ENCODE results near the gene ACACA. TPM values are rescaled to one million over a fixed set of nuclear protein-coding genes. Genes with fewer than 3 reads are reported as not detected.

Gene ACACA
- total RNA-seq, 6 experiments from 2014 or later = 37.7 to 43.0 (median 40.7) TPM

DNA sequence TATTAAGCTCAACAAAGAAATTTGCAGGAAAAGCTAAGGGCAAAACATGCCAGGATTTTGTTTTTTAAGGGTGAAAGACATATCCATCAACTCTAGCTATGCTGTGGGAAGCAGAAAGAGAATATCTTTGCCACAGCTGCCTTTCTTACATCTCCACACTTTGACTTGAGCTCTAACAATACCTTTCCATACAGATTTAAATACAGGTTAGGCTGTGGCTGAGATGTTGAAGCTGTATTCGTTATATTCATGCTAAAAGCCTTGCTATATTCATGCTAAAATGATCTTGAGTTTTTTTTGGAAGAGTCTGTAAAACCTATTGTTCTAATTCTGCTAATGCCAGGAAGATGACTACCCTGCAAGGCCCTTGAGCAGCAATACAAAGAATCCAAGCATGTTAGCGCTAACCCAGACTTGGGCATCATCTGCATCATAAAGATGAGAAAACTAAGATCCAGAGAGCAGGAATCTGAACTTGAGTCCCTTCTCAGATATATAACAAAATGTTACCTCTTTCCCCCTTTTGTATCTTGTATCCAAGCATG lies 235.7 kb downstream of the ACACA start:
- Mint-ChIP-seq H3K4me3 (no peak overlapping the region), H3K27ac (no peak overlapping the region), H3K9me3 (no peaks in the 10 kb centered on the region), H3K4me1 (ENCODE audit: low read depth) (peaks cover 12% of the 10 kb centered on the region), H3K27me3 (ENCODE audit: insufficient read depth) (no peaks in the 10 kb centered on the region), H3K36me3 (ENCODE audit: low read depth) (no peaks in the 10 kb centered on the region)
- TF ChIP-seq, protein P1, sequence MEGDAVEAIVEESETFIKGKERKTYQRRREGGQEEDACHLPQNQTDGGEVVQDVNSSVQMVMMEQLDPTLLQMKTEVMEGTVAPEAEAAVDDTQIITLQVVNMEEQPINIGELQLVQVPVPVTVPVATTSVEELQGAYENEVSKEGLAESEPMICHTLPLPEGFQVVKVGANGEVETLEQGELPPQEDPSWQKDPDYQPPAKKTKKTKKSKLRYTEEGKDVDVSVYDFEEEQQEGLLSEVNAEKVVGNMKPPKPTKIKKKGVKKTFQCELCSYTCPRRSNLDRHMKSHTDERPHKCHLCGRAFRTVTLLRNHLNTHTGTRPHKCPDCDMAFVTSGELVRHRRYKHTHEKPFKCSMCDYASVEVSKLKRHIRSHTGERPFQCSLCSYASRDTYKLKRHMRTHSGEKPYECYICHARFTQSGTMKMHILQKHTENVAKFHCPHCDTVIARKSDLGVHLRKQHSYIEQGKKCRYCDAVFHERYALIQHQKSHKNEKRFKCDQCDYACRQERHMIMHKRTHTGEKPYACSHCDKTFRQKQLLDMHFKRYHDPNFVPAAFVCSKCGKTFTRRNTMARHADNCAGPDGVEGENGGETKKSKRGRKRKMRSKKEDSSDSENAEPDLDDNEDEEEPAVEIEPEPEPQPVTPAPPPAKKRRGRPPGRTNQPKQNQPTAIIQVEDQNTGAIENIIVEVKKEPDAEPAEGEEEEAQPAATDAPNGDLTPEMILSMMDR (IDR thresholded peaks at IDR 0.05) = no peak
- DNase-seq = no peak

- H3K9me3 Mint-ChIP-seq = no peaks in the 10 kb centered on the region
- H3K36me3 Mint-ChIP-seq (ENCODE audit: low read depth) = no peaks in the 10 kb centered on the region
- peaks cover 12% of the 10 kb centered on the region for H3K4me1 Mint-ChIP-seq (ENCODE audit: low read depth)
- no peak for DNase-seq
- H3K27me3 Mint-ChIP-seq (ENCODE audit: insufficient read depth) = no peaks in the 10 kb centered on the region
- no peak overlapping the region for H3K27ac Mint-ChIP-seq
- TF ChIP-seq, protein P1 (IDR thresholded peaks at IDR 0.05) = no peak
- H3K4me3 Mint-ChIP-seq = no peak overlapping the region
Measured at GRCh38 chr17:37168731-37169353, 237.8 kb downstream of the ACACA start.

GRCh38 chr17:37167756-37168155 lies 238.9 kb downstream of the ACACA start:
- no peak overlapping the region for H3K27ac Mint-ChIP-seq
- no peaks in the 10 kb centered on the region for H3K36me3 Mint-ChIP-seq (ENCODE audit: low read depth)
- DNase-seq = no peak
- TF ChIP-seq, protein P1 (IDR thresholded peaks at IDR 0.05) = no peak
- no peaks in the 10 kb centered on the region for H3K27me3 Mint-ChIP-seq (ENCODE audit: insufficient read depth)
- no peak overlapping the region for H3K4me3 Mint-ChIP-seq
- no peaks in the 10 kb centered on the region for H3K9me3 Mint-ChIP-seq
- H3K4me1 Mint-ChIP-seq (ENCODE audit: low read depth) = peaks cover 12% of the 10 kb centered on the region

DNA sequence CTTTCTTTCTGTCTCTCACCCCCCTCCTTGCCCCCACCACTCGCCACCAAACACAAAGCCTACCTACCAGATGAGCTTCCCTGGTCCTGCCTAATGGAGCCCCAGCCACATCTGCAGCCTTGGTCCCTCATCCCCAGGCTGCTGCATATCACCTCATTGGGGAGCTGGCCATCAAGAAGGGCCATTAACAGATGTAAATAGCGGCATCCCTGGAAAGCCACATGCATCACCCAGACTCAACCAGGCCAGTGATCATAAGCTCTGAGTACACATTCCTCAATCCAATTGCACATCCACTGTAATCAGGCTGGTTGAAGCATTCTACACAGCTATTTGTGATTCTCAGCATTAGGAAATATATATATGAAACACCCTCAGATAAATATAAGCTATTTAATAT lies 242.6 kb downstream of the ACACA start:
- no peak for DNase-seq
- H3K9me3 Mint-ChIP-seq = no peaks in the 10 kb centered on the region
- TF ChIP-seq, protein P1 (IDR thresholded peaks at IDR 0.05) = no peak
- no peaks in the 10 kb centered on the region for H3K27me3 Mint-ChIP-seq (ENCODE audit: insufficient read depth)
- H3K4me1 Mint-ChIP-seq (ENCODE audit: low read depth) = peaks cover 16% of the 10 kb centered on the region
- peaks cover 21% of the 10 kb centered on the region for H3K36me3 Mint-ChIP-seq (ENCODE audit: low read depth)
- no peak overlapping the region for H3K4me3 Mint-ChIP-seq
- H3K27ac Mint-ChIP-seq = no peak overlapping the region

DNA sequence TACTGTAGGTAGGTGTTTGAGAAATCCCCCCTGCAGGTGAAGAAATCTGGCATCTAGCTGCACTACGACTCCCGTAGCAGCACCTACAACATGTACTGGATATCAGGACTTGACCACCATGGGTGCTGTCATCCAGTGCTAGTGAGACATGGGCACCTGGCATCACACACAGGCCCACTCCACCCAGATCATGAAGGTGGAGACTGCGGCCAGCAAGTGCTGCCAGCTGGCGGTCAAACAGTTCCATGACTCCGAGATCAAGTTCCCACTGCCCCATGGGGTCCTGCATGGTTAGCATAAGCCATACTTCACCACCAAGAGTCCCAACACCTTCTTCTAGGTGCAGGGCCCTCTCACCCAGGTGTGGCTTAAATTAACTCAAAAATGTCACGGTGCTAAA lies 243.8 kb downstream of the ACACA start:
- H3K9me3 Mint-ChIP-seq = no peaks in the 10 kb centered on the region
- TF ChIP-seq, protein P1 (IDR thresholded peaks at IDR 0.05) = no peak
- H3K27me3 Mint-ChIP-seq (ENCODE audit: insufficient read depth) = no peaks in the 10 kb centered on the region
- DNase-seq = no peak
- H3K36me3 Mint-ChIP-seq (ENCODE audit: low read depth) = peaks cover 25% of the 10 kb centered on the region
- H3K27ac Mint-ChIP-seq = no peak overlapping the region
- peaks cover 16% of the 10 kb centered on the region for H3K4me1 Mint-ChIP-seq (ENCODE audit: low read depth)
- no peak overlapping the region for H3K4me3 Mint-ChIP-seq

All from HFFc6 (cell line).